GM12875 (cell line): Measurements from ENCODE around the gene DHRS4L2.
A peak's percentile ranks its signal among the peaks of the same experiment; 100 is the strongest.
"Not testable (repeated sequence)": the region's sequence is repeated elsewhere in the genome, so short reads cannot be mapped to it uniquely, and the experiment has no call there.

Experiments used
- H3K4me3 ChIP-seq: one replicate; pipeline ENCODE4 v1.5.1; 2011; ENCODE audit warnings: low read depth, low read length, control low read depth
- CTCF ChIP-seq: IDR thresholded peaks from 2 replicates; pipeline ENCODE4 v1.5.1; 2011; ENCODE audit warnings: low read depth, mild to moderate bottlenecking, control low read depth, inconsistent platforms, low read length, moderate library complexity, borderline replicate concordance; ENCODE audit not compliant: insufficient read depth

Gene DHRS4L2

DNA sequence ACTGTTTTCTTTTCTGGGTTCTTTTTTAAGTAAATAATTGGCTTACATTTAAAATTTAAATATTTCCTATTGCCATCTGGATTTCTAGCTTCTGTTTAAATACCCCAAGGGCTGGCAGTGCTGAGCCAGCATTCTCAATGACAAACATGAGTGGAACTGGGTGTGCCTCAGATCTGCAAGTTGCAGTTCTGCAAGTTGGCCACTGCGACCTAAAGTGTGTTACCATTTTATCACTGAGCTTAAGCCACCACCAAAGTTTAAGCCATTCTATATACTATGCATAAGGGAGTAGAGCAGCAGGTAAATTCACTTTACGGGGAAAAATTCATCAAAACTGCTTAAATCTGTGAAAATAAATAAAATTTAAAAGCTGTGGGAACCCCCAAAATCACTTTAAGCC lies 11.5 kb upstream of the DHRS4L2 start:
- H3K4me3 ChIP-seq, result not testable (repeated sequence)
- TF ChIP-seq CTCF, result peak; percentile 33; the same call in 1 of the 2 replicates

DNA sequence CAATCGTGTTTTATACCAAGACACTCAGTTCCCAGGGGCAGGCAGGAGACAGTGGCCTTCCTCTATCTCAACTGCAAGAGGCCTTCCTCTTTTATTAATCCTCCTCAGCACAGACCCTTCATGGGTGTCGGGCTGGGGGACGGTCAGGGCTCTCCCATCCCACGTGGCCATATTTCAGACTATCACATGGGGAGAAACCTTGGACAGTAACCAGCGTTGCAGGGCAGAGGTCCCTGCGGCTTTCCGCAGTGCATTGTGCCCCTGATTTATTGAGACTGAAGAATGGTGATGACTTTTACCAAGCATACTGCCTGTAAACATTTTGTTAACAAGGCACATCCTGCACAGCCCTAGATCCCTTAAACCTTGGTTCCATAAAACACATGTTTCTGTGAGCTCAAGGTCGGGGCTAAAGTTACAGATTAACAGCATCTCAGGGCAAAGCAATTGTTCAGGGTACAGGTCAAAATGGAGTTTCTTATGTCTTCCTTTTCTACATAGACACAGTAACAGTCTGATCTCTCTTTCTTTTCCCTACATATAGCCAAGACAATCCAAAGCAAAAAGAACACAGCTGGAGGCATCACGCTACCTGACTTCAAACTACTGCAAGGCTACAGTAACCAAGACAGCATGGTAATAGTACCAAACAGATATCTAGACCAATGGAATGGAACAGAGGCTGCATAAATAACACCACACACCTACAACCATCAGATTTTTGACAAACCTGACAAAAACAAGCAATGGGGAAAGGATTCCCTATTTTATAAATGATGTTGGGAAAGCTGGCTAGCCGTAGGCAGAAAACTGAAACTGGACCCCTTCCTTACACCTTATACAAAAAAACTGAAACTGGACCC lies 6.5 kb upstream of the DHRS4L2 start:
- H3K4me3 ChIP-seq, result not testable (repeated sequence)

GRCh38 chr14:23984891-23985602 lies 3.7 kb upstream of the DHRS4L2 start:
- no peak for TF ChIP-seq CTCF
- no peak overlapping the region for H3K4me3 ChIP-seq

DNA sequence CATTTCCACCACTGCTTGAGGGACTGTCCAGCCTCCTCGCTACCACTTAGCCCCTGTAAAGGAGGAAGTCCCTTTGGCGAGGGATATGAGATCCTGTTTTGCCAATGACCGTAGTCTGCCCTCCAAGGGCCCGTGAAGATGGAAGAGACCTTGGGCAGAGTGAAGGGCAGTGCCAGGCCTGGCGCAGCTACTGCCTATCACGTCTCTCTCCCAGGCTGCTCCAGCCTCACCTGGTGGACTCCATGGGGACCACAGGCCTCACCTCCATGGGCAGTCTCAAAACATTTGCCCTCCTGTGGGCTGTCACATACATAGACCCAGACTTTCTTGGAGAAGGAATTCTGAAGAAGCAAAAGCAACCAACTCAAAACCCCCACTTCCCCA lies 514 bp upstream of the DHRS4L2 start:
- H3K4me3 ChIP-seq, result not testable (repeated sequence)

DNA sequence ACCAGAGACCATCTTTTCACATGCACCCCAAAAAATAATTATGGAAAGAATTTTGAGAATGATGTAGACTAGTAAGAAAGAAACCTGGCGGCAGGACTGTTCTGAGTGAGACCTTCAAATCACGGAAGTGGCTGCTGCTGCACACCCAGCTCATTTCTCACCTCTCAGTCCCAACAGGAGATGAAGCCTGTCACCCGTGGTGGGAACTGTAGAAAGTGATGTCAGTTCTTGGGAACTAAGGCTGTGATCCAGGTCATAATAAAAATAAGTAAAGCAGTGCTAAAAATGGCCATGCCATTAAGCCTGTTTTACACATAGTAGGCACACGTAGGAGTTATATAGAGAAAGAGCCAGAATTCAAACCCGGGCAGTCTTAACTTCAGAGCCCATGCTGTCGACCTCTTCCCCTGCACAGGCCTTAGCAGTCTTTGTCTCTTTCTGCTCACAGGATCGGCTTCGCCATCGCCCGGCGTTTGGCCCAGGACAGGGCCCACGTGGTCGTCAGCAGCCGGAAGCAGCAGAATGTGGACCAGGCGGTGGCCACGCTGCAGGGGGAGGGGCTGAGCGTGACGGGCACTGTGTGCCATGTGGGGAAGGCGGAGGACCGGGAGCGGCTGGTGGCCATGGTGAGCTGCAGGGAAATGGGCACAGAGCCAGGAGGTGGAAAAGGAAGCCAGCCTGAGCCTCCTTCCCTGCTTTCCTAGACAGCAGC lies 1.2 kb downstream of the DHRS4L2 start:
- not testable (repeated sequence) for H3K4me3 ChIP-seq

DNA sequence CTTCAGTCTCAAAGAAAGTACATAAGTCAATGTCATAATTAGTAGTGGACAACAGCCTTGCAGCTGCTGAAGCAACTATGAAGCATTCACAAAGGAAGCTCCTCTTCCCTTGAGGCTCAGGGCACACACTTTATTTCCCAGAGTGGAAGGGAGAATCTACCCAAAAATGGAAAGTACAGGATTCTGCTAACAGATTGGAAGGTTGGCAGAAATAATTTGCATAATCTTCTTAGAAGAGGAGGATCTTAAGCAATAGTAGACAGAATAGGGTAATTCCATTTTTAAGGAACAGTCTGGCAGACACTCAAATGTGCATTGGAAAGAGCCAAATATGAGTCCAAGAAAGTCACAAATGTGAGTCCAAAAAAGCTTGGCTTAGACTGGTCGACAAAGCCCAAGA lies 2.2 kb downstream of the DHRS4L2 start:
- H3K4me3 ChIP-seq, result not testable (repeated sequence)

DNA sequence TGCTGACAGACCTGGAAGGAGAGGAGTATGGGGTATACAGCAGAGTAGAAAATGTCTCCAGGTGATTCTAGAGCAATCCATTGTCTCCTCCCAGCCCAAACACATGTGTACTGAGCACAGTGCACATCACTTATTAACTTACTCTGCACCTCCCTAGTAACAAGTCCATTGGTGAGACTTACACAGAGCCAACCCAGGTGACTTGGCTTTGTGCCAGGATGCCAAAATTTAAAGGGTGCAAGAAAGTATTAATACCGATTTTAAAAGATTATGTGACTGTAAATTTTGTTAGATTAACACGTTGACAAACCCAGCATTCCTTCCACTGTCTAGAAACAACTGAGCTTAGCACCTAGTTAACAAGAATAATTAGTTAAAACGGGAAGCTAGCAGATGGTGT lies 4.3 kb downstream of the DHRS4L2 start:
- H3K4me3 ChIP-seq, result not testable (repeated sequence)

- not testable (repeated sequence) for H3K4me3 ChIP-seq
Measured at GRCh38 chr14:23996009-23996408, 7.3 kb downstream of the DHRS4L2 start.

DNA sequence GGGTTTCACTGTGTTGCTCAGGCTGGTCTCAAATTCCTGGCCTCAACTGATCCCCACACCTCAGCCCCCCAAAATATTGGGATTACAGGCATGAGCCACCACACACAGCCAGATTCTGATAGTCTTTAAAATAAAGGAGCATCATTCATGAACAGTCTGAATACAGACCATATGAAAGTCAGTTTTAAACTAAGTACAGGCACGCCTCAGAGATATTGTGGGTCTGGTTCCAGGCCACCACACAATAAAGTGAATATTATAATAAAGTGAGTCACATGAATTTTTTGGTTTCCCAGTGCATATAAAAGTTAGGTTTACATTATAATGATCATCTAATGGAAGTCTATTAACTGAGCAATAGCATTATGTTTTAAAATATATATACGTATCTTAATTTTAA lies 8.1 kb downstream of the DHRS4L2 start:
- not testable (repeated sequence) for H3K4me3 ChIP-seq

- H3K4me3 ChIP-seq, result not testable (repeated sequence)
Measured at GRCh38 chr14:23999640-24000039, 10.9 kb downstream of the DHRS4L2 start.

DNA sequence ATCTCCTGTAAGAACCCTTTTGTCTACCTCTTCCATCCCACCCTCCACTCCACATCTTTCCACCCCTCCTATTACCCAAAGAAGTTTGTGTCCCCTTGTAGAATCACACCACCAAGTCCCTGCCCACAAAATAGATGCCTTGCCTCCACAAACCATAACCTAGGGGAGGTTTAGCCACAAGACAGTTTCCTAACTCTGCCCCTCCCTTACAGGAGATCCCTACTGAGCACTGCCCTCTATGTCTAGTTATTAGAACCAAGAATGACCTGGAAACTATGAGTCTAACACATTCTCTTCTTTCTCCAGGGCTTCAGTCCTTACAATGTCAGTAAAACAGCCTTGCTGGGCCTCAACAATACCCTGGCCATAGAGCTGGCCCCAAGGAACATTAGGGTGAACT lies 12.3 kb downstream of the DHRS4L2 start:
- H3K4me3 ChIP-seq, result not testable (repeated sequence)

DNA sequence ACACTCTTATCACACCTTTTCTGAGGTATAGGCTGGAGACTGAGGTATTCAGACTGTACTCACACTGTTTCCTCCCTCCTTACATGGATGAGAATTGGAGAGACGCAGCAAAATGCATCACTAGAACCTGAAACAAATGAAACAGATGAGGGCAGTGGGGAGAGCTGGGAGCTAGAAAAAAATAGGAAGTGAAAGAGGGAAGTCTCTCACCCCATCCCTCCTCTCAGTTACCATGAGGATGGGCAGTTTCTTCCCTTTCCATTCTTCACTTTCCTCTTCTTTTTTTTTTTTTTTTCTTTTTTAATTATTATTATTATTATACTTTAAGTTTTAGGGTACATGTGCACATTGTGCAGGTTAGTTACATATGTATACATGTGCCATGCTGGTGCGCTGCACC lies 12.9 kb downstream of the DHRS4L2 start:
- H3K4me3 ChIP-seq, result not testable (repeated sequence)

GRCh38 chr14:24006471-24006816 lies 17.7 kb downstream of the DHRS4L2 start:
- H3K4me3 ChIP-seq, result not testable (repeated sequence)

DNA sequence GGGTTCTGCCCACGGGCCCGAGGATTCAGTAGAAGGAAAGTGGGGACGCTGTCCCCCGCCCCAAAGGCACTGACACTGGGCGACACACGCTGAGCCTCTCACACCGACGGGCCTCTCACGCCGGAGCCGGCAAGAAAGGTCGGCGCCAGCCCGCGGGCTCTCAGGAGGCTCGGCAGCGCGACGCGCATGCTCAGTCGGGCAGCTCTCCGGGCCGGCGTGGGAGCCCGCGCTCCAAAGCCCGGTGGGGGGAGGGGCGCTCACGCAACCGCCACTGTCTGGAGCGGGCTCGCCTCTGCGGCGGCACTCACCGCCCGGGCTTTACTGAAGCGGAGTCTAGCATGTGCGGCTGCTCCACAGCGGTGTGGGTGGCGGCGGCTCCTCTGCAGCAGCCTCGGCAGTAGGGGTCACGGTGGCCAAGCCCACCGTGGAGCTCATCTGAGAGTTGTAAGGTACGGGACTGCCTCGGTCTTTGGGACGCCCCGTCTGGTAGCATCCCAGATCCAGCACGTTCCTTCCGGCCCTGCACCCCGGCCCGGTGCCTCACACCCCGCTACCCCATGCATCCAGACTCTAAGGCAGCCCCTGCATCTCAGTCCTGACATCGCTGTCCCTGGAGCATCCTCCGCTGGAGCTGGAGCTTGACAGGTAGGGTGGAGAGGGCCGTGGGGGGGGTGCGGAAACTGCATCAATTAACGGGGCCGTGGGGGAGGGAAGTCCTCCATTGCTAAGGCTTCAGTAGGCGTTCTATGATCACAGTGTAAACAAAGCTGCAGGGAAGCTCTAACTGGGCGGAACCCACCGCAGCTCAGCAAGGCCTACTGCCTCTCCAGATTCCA lies 18.3 kb downstream of the DHRS4L2 start:
- H3K4me3 ChIP-seq, result peak overlapping the region; percentile 59
